NCI-H226 (cell line): Measurements from ENCODE around the gene RNPEPL1.
A peak's percentile ranks its signal among the peaks of the same experiment; 100 is the strongest.

Source experiments
- DNase-seq: peaks from one replicate; pipeline ENCODE4 v3.0.0-alpha.2; 2015

The RNPEPL1 gene

DNA sequence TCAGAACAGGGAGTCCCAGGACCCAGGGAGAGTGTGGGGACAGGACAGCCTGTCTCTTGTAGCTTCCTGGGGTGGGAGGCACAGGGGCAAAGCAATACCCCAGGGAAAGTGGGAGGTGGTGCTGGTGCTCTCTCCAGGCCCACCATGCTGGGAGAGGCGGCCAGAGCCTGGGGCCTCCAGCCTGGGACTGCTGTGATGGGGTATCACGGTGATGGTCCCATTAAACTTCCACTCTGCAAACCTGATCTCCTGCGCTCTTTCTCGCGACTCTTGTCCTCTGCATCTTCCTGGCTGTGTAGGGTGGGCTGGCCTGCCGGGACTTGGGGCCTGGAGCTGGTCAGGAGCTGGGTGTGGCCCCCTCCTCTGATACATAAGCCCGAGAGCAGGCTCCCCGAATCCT is 10.2 kb downstream of the RNPEPL1 start:
- no peak for DNase-seq

DNA sequence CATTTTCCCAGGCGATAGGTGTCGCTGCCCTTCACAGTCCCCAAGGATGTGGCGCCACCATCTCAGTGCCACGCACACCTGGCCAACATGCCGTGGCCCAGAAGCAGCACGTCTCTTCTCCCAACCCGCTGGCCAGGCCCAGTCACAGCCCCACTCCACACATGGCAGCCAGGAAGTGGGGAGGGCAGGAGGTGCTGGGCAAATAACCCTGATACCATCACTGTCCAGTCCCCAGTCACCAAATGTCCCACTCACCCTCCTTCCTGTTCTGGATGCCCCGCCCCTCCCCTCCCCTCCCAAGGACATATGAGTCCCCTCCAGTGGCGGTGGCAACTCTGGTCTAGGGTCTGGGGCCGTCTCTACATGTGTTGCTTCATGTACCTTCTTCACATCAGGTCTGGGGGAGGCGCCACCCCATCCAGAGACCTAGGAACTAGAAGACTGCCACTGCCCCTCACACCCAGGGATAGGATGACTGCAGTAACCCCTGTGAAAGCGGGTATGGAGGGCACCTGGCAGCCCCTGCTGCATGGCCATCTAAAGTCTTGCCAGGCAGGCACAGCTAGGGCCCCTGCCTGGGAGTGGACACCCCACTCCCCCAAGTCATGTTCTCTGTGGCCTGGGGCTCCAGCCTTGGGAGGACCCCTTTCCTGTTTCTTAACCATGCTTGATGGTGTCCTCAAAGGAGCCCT is 10.9 kb downstream of the RNPEPL1 start:
- DNase-seq = no peak

GRCh38 chr2:240579771-240580614 is 11.7 kb downstream of the RNPEPL1 start:
- peak; percentile 93 for DNase-seq

- DNase-seq = peak; percentile 19
These were observed 13.5 kb downstream of the RNPEPL1 start for GRCh38 chr2:240581811-240582210.

DNA sequence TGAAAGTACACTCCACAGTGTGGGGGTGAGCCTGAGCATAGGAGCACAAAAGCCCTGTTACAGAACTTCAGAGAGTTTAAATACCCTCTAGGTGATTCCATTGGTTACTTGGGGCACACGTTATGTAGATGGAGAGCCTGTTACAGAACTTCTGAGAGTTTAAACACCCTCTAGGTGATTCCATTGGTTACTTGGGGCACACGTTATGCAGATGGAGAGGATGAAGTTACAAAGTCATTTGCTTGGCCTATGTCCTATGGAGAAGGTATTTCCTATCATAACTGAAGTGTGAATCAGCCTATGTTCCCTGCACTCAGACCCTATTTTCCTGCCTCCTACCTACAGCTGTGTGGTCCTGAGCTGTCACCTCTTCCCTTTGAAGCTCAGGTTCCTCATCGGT is 14.5 kb downstream of the RNPEPL1 start:
- peak; percentile 27 for DNase-seq

DNA sequence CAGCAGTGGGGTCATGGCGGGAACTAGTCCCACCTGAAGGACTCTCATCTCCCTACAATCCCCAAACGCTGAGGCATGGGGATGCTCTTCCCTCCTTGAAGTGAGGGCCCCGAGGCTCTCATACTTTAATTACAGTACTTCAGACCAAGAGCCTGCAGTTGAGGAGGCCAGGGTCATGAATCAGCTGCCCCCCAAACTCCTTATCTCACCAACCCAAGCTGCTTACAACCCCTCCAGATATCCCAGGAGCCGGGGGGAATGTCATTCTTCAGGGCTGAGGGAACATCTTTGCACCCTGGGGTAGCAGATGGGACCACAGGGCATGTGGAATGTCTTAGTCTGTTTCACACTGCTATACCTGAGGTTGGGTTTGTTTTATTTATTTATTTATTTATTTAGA is 15.5 kb downstream of the RNPEPL1 start:
- no peak for DNase-seq

- peak; percentile 26 for DNase-seq
These were observed 16.3 kb downstream of the RNPEPL1 start for GRCh38 chr2:240584486-240585031.

DNA sequence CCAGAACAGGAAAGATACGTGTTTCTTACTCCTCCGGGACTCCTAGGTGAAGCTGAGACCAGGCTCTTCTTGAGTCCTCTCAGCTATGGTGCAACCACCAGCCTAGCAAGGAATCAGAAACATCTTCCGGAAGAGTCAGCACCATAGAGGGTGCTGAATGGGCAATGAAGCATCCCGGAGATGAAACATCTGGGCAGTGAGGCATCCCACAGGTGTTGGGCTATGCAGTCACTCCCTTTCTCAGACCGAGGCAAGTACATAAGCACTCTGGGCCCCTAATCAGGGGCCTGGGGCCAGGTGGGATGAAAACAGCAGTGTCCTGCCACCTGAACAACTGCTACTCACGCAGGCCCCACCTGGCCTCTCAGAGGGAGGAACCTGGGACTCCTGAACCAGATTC is 16.8 kb downstream of the RNPEPL1 start:
- no peak for DNase-seq

DNA sequence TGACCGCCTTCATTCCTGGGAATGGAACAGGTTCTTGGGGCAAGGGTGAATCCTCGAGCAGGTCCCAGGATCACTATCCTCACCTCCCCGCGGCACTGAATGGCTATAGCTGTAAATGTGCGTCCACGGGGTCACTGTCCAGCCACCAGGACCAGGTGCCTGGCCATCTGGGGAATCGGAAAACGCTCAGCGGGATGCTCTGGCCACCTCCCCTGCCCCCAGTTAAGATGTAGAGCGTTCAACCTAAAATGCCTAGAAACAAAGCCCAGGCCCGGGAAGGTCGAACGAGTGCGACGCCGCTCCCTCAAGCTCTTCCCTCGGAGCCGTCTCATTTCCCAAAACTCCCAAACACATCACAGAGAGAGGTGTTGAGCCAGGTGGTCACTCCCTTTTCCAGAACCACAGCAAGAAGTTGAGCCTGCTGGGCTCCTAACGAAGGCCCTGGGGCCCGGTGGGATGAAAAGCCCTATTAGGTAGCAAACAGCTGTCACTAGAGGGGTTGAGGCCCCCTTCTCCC is 17.5 kb downstream of the RNPEPL1 start:
- DNase-seq = no peak

GRCh38 chr2:240586198-240586918 is 18.1 kb downstream of the RNPEPL1 start, which contains the start of gene CAPN10:
Gene CAPN10 (plus strand): TSS chr2:240586734. CDS start chr2:240586912, 178 bp downstream.
- DNase-seq = peak; percentile 98

DNA sequence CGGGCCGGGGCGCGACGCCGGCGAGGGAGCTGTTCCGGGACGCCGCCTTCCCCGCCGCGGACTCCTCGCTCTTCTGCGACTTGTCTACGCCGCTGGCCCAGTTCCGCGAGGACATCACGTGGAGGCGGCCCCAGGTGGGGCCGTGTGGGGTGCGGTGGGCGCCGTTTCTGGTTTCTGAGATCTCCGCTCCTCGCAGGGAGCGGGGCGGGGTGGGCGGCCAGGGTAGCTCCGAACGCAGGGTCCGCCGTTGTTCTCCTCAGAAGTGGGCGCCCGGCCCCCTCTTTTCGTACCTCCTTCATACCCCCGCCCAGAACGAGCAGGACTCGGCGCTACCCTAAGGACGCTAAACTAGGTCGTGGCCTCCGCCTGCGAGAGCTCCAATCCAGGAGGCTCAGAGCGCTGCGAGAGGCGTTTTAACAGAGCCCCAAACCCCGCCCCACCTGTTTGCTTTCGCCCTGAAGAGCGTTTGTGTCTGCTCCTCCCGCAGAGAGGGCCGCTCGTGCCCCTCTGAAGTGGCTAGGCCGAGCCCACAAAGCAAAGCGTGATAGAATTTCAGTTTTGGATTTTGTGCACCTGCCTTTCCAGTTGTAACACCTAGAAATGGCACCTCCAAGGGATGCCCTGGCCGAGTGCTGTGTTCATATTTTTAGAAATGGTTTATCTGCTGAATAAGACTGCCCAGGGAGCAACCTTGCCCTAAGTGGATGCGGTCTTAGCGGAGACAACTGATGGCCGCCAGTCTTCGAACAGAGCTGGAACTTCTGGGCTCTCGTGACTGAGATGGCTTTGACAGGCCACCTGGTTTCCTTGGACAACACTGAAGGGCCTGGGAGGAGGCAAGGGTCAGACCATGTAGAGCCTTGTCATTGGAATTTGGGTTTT is 18.9 kb downstream of the RNPEPL1 start:
- no peak for DNase-seq

- no peak for DNase-seq
These were observed 19.8 kb downstream of the RNPEPL1 start for GRCh38 chr2:240588006-240588655.

DNA sequence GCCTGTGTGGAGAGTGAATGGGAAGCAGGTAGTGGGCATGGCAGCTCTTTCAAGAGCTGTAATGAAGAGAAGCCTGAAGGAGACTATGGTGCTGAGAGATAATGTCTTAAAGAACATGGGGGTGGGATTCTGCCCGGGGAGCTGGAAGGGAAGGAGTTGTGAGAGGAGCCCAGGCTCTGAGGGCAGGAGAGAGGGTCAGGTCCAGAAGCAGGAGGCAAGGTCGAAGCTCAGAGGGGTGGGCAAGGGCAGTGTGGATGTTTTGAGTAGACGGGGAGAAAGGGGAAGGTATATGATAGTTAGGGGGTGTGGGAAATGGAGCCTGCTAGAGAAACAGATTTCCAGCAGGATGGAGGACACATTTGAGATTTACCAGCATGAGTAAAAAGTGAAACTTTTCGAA is 20.4 kb downstream of the RNPEPL1 start:
- DNase-seq = no peak

DNA sequence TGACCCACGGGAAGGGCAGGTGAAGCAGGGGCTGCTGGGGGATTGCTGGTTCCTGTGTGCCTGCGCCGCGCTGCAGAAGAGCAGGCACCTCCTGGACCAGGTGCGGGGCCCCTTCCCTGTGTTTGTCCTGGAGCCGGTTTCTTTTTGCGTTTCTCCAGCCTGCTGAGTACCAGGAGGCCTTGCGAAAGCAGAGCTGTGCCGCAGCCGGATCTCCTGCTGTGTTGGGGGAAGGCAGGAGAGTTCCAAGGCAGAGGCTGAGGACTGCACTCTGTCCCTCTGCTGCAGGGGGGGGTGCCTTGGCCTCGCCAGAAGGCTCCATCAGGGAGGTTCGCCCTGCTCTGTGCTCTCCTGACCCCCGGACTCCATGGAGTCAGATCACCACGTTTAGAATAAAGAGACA is 21.1 kb downstream of the RNPEPL1 start:
- no peak for DNase-seq

DNA sequence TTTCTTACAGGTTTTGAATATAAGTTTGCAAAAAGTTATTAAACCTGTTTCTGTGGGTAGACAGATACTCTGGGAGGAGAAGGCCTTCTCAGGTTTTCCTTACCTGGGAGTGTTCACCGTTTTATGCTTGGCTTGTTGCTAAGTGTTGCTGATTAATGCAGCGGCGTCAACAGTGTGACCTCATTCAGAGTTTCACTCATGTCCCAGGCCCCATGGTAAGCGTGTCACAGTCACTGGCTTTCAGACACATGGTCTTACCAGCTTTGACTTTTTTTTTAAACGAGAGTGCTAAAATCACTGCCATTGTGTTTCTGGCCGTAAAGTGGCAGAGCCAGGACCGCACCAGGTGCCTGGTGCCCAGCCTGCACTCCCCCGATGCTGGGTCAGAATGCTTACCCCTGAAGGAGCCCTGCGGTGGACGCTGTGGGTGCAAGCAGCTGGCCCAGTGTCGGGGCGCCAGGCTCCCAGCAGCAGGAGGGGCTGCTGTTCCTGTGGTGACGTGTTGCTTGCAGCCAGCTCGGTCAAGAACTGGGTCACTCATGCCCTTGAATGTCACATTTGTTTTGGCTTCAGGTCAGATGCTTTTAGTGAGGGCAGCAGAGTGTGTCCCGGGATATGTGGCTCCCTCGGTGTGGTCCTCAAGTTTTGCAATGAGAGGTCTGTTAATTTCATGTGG is 21.7 kb downstream of the RNPEPL1 start:
- DNase-seq = no peak

GRCh38 chr2:240590681-240591111 is 22.4 kb downstream of the RNPEPL1 start:
- no peak for DNase-seq

DNA sequence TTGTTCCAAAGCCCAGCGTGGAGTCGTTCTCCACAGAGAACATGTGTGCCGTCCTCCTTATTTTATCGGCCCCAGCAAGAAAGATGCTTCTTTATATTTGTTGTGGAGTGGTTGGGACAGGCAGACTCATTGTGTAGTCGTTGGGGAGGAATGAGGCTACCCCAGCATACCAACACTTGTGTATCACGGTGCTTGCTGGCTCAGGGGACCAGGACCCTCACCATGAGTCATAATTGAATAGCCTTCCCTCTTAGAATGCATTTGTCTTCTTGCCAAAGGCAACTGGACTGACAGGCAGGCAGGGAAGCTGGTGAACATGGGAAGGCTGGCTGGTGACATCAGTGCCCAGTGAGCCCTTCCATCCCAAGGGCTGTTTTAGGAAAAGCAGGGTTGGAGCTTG is 22.9 kb downstream of the RNPEPL1 start:
- DNase-seq = no peak

DNA sequence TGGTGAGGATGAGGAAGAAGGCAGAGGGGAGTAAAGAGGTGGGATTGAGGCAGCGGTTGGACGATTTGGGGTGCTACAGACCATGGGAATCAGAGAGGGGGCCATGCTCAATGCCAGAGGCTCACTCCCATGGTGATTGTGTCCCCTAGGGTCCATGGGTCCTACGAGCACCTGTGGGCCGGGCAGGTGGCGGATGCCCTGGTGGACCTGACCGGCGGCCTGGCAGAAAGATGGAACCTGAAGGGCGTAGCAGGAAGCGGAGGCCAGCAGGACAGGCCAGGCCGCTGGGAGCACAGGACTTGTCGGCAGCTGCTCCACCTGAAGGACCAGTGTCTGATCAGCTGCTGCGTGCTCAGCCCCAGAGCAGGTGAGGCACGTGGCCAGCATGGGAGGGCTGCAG is 23.5 kb downstream of the RNPEPL1 start:
- no peak for DNase-seq

- DNase-seq = no peak
These were observed 24.9 kb downstream of the RNPEPL1 start for GRCh38 chr2:240593026-240593702.
